OCI-LY3 (cell line): ENCODE results near the gene PLEKHS1.

ENCODE experiments used
- H2AFZ ChIP-seq: fragments of 200-600, 300-600 bp; shearing (Covaris generic); 2 replicates; pipeline ENCODE4 v1.6.0; 2014; ENCODE audit warnings: antibody characterized with exemption, low read depth, low read length
- H3K27ac ChIP-seq: fragments of 200-600, 300-600 bp; sonication (generic); 2 replicates; pipeline ENCODE4 v1.5.1; 2014; ENCODE audit warnings: mild to moderate bottlenecking, low read length, moderate library complexity, mixed read lengths
- H3K27me3 ChIP-seq: fragments of 200-600, 300-600 bp; sonication (generic); 2 replicates; pipeline ENCODE4 v1.6.1; 2014; ENCODE audit warnings: low read depth, low read length, mixed read lengths
- H3K36me3 ChIP-seq: fragments of 200-600, 300-600 bp; sonication (generic); replicated peaks from 2 replicates; pipeline ENCODE3; 2014; ENCODE audit warnings: low read depth, low read length, mixed read lengths
- H3K4me1 ChIP-seq: fragments of 300-600, 200-600 bp; sonication (generic); 2 replicates; pipeline ENCODE4 v1.6.1; 2014; ENCODE audit warnings: low read length, mixed read lengths
- H3K4me2 ChIP-seq: fragments of 200-600, 300-600 bp; sonication (generic); 2 replicates; pipeline ENCODE4 v1.6.1; 2014; ENCODE audit warnings: low read length, mixed read lengths
- H3K4me3 ChIP-seq: fragments of 300-600, 200-600 bp; sonication (generic); 2 replicates; pipeline ENCODE4 v1.5.1; 2014; ENCODE audit warnings: antibody characterized with exemption, mild to moderate bottlenecking, low read length, moderate library complexity
- H3K79me2 ChIP-seq: fragments of 300-600, 200-600 bp; shearing (Covaris generic); 2 replicates; pipeline ENCODE4 v1.6.1; 2014; ENCODE audit warnings: mild to moderate bottlenecking, low read length, mixed read lengths
- H3K9ac ChIP-seq: fragments of 300-600, 200-600 bp; shearing (Covaris generic); 2 replicates; pipeline ENCODE4 v1.6.0; 2014; ENCODE audit warnings: mild to moderate bottlenecking, low read length, moderate library complexity
- H3K9me3 ChIP-seq: fragments of 200-600, 300-600 bp; shearing (Covaris generic); 2 replicates; pipeline ENCODE4 v1.6.1; 2014; ENCODE audit warnings: low read length, mixed read lengths; ENCODE audit not compliant: insufficient read depth
- H4K20me1 ChIP-seq: fragments of 200-600, 300-600 bp; sonication (generic); 2 replicates; pipeline ENCODE4 v1.6.1; 2016; ENCODE audit warnings: low read length, mixed read lengths; ENCODE audit not compliant: insufficient read depth
- EZH2phosphoT487 ChIP-seq: fragments of 200-600 bp; shearing (Covaris generic); IDR thresholded peaks from 2 replicates; pipeline ENCODE4 v1.6.1; 2018; ENCODE audit warnings: antibody characterized with exemption, mixed run types, low read depth
- TF ChIP-seq, protein P1 (sequence below): fragments of 200-600, 300-600 bp; sonication (generic); IDR thresholded peaks from 2 replicates; pipeline ENCODE4 v1.5.1; 2014; ENCODE audit warnings: antibody characterized with exemption, low read length, low read depth

PLEKHS1 gene

DNA sequence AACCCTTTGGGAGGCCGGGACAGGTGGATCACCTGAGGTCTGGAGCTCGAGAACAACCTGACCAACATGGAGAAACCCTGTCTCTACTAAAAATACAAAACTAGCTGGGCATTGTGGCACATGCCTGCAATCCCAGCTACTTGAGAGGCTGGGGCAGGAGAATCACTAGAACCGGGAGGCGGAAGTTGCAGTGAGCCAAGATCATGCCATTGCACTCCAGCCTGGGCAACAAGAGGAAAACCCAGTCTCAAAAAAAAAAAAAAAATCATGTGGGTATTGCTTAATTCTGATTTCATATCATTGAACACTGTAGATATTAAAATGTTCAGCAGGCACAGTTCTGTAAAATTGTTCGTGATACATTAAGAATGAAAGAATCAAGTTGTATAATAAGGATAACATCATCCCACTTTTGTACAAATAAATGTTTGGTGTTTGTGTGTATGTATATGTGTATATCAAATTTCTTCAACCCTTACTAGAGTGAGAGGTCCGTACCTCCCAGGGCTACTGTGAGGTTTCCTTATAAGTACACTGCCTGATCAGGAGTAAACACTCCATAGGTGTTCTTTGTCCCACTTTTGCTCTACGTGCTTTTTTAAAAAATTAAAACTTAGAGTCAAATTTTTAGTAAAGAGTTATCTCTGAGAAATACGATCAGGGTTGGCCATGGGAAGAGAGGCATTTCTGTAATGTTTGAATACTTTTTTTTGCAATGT lies 31.7 kb downstream of the PLEKHS1 start:
- Histone ChIP-seq H3K4me3 (no peak overlapping the region), H3K9ac (no peak overlapping the region), H4K20me1 (no peaks in the 10 kb centered on the region), H3K4me1 (no peaks in the 10 kb centered on the region), H2AFZ (no peak overlapping the region), H3K4me2 (no peak overlapping the region), H3K79me2 (no peaks in the 10 kb centered on the region), H3K27me3 (no peaks in the 10 kb centered on the region), H3K36me3 (no peaks in the 10 kb centered on the region), H3K9me3 (no peaks in the 10 kb centered on the region), H3K27ac (no peak overlapping the region)
- no peak for TF ChIP-seq EZH2phosphoT487
- TF ChIP-seq, protein P1, sequence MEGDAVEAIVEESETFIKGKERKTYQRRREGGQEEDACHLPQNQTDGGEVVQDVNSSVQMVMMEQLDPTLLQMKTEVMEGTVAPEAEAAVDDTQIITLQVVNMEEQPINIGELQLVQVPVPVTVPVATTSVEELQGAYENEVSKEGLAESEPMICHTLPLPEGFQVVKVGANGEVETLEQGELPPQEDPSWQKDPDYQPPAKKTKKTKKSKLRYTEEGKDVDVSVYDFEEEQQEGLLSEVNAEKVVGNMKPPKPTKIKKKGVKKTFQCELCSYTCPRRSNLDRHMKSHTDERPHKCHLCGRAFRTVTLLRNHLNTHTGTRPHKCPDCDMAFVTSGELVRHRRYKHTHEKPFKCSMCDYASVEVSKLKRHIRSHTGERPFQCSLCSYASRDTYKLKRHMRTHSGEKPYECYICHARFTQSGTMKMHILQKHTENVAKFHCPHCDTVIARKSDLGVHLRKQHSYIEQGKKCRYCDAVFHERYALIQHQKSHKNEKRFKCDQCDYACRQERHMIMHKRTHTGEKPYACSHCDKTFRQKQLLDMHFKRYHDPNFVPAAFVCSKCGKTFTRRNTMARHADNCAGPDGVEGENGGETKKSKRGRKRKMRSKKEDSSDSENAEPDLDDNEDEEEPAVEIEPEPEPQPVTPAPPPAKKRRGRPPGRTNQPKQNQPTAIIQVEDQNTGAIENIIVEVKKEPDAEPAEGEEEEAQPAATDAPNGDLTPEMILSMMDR: no peak

DNA sequence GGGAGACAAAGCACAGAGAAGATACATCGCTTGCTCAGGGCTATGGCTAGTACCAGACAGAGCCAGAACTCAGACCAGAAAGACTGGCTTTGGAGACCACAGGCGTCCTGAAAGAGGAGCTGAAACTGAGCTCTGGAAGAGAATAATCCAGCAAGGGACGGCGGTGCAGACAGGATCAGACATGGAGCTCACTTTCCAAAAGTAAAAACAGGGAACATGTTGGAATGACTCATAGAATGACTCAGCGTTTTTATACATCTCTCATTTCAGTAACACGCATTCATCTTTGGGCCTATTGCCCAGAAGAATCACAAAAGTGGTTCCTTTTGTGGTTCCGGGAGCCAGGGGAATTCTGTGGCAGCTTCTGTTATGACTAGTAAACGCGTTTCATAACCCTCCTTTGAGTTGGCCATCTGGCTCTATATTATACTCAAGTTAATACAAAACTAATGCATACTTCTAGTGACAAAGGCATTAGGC lies 37.2 kb downstream of the PLEKHS1 start:
- Histone ChIP-seq H3K27ac (no peak overlapping the region), H3K27me3 (peaks cover 19% of the 10 kb centered on the region; the same call in 1 of the 2 replicates), H3K4me3 (no peak overlapping the region), H3K9me3 (no peaks in the 10 kb centered on the region), H3K4me1 (peaks cover 12% of the 10 kb centered on the region), H2AFZ (no peak overlapping the region), H3K4me2 (peak overlapping the region; percentile 36), H3K9ac (no peak overlapping the region), H3K79me2 (no peaks in the 10 kb centered on the region), H4K20me1 (no peaks in the 10 kb centered on the region), H3K36me3 (no peaks in the 10 kb centered on the region)
- TF ChIP-seq, protein P1: no peak
- TF ChIP-seq EZH2phosphoT487: no peak

DNA sequence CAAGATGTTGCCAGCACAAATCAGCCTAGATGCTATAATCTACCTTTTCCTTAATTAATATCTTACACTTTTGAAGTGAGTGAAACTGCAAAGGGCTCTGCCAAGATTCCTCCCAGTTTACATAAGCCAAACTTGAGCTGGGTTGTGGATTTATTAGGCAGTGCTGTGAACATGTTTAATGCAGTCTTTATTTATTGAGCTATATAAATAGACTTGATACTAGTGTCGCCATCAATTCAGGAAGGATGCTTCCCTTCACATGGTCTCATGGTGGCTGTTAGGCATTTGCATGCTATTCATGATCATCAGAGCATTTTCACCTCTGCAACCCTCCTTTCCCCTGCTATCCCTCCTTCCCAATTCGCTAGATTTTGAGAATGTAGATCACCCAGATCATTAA lies 40.2 kb downstream of the PLEKHS1 start:
- Histone ChIP-seq H3K4me1 (peaks cover 12% of the 10 kb centered on the region), H2AFZ (no peak overlapping the region), H3K79me2 (no peaks in the 10 kb centered on the region), H4K20me1 (no peaks in the 10 kb centered on the region), H3K27ac (no peak overlapping the region), H3K4me2 (no peak overlapping the region), H3K9me3 (no peaks in the 10 kb centered on the region), H3K9ac (no peak overlapping the region), H3K36me3 (no peaks in the 10 kb centered on the region), H3K4me3 (no peak overlapping the region), H3K27me3 (peaks cover 42% of the 10 kb centered on the region)
- TF ChIP-seq, protein P1: no peak
- no peak for TF ChIP-seq EZH2phosphoT487

DNA sequence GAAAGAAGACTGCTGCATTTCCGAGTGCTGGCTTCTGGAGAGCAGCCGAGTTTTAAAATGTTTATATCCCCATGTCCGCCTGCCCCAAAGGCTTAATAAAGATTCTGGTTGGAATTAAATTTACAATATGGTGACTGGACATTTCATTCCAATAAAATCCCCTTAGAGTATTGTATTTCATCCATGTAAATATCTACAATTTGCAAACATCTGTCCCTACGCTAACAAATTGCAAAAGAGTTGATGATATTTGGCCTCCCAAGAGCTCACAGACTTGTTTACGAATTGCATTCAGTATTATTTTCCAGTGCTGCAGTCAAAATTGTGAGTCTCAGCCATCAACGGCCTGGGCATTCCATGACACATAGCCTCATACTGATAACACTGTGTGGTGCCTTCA lies 50.1 kb downstream of the PLEKHS1 start:
- H3K79me2 ChIP-seq: no peaks in the 10 kb centered on the region
- no peaks in the 10 kb centered on the region for H3K9me3 ChIP-seq
- TF ChIP-seq, protein P1: no peak
- no peak for TF ChIP-seq EZH2phosphoT487
- H3K27ac ChIP-seq: no peak overlapping the region
- H3K4me1 ChIP-seq: peaks cover 4% of the 10 kb centered on the region
- no peaks in the 10 kb centered on the region for H4K20me1 ChIP-seq
- peaks cover 7% of the 10 kb centered on the region for H3K27me3 ChIP-seq
- H3K36me3 ChIP-seq: no peaks in the 10 kb centered on the region
- H3K4me3 ChIP-seq: no peak overlapping the region
- H3K9ac ChIP-seq: no peak overlapping the region
- no peak overlapping the region for H3K4me2 ChIP-seq
- no peak overlapping the region for H2AFZ ChIP-seq
